NOMO-1 treated with dmso at 0.1 percent for 144 hours (cell line): ENCODE measurements around the gene IGFLR1.

Experiments used
- DNase-seq: peaks from one replicate; lab custom pipeline; 2025; ENCODE audit not compliant: unreplicated experiment; lab: John Stamatoyannopoulos, UW

The IGFLR1 gene

DNA sequence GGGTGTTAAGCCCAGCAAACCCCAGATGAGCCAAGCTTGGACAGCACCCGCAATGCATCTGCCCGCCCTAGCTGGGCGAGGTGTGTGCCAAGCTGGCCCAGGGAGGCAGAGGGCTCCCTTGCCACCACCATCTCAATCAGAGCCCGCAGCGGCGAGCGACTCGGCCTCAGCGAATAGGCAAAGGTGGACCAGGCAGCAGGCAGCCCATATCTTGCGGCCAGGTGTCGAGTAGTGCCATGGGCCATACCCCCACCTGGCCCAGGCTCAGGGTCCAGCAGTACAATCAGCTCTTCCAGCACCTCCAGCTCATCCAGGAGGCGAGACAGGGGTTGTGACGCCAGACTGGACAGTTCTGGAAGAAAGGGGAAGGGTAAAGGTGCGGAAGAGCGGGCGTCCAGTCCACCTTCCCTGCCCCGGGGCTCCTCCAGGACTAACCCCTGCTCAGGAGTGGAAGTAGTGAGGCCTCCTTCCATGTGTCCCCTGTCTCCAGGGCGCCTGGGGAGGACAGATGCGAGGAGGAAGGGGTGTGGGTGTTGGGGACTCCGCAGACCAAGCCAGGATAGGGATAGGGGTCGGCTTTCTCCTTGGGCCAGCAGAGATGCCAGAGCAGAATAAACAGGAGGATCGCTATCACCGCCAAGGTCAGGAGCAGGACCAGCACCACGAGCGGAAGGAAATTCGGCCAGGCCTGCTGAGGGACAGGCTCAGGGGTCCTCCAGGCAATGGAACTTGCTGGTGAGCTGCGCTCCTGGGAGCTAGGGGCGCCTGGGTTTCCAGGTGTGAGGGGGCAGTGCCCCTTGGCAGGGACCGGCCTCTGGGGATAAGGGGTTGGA is 2.8 kb downstream of the IGFLR1 start:
- DNase-seq: no peak

DNA sequence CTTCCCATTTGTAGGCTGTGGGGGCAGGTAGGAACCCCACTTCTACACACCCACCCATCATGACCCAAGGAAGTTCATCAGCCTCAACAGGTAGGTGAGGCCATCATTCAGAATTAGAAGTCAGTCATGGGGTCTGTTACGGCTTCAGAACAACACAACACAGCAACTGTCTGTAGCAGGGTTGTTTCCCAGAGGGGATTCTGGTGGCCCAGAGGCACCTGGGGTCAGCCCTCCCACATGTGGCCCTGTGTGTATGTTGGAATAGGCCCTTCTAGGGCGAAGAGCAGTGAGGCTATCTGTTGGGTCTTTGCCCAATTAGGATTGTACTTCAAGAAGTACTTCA is 3.4 kb downstream of the IGFLR1 start:
- no peak for DNase-seq

DNA sequence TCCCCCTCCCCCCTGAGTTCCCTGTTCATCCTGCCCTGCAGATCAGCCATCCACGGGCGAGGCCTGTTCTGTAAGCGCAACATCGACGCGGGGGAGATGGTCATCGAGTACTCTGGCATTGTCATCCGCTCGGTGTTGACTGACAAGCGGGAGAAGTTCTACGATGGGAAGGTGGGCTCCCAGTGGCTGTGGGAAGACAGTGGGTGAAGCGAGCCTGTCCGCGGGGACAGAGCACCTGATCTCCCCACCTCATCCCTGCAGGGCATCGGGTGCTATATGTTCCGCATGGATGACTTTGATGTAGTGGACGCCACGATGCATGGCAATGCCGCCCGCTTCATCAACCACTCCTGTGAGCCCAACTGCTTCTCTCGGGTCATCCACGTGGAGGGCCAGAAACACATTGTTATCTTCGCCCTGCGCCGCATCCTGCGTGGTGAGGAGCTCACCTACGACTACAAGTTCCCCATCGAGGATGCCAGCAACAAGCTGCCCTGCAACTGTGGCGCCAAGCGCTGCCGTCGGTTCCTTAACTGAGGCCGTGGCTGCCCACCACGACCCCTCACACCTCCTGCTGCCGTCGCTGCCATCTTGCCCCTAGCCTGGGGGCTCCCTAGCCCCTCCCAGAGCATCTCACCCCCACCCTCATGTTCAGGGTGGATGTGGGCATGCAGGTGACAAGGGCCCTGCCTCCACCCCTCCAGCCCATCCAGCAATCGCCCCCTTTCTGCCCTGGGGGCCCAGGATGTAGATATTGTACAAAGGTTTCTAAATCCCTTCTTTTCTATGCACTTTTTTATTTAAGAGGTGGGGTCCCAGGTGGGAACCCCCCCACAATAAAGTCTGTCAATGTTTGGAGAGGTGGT is 4.0 kb downstream of the IGFLR1 start:
- DNase-seq: no peak

DNA sequence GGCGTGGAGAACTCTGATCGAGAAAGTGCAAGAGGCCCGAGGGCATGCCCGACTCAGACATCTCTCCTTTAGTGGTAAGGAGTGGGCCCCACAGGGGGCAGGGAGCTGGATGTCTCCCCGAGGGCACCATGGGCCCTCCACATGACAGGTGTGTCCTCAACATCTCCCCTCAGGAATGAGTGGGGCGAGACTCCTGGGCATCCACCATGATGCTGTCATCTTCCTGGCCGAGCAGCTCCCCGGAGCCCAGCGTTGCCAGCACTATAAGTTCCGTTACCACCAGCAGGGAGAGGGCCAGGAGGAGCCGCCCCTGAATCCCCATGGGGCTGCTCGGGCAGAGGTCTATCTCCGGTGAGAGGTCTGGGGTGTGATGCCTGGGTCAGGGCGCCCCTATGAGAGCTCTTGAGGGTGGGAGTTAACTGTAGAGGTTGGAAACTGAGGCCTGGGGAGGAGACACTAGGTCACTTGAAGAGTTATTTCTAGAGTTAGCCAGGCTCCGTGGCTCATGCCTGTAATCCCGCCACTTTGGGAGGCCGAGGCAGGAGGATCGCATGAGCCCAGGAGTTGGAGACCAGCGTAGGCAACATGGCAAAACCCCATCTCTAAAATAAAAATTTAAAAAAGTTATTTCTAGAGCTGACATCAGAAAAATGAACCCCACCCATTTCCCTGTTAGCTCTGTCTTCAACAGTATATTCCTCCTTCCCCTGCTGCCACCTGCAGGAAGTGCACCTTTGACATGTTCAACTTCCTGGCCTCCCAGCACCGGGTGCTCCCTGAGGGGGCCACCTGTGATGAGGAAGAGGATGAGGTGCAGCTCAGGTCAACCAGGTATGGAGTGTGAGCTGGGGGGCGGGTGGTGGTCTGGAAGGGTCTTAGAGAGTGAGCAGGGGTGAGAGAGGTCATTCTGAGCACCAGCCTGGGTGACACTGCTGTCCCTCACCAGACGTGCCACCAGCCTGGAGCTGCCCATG is 5.1 kb downstream of the IGFLR1 start:
- no peak for DNase-seq

DNA sequence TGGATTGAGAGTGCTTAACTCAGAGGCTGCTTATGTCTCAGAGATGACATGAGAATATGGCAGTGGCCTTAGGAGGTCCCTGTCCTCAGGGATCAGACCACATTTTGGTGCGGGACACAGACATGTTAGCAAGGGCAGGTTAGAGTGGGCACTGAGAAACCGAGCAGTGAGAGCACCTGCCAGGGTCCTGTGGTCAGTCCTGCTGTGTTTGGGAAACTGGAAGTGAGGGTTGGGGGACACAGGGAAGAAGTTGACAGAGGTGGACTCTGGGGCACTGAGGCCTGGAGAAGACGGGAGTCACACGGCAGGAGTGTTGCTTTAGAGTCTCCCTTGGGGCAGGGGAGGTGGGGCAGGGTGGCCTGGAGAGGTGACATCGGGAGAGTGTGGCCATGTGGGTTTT is 7.4 kb downstream of the IGFLR1 start:
- DNase-seq: no peak

DNA sequence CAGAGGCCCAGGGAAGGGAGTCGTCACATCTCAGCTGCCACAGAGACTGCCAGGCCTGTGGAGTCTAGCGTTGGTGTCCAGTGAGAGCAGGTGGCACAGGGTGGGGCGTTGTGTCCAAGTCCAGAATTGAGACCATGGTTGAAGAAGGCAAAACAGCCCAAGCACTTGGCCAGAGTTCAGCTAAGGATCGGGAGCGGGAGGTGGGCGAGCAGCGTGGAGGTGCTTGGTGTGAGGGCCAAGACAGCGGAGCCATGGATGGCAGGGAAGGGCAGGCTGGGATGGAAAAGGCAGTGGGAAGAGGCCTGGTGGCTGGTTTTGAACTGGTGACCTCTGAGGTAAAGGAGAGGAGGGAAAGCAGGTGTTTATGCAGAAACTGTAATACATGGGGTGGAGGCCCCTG is 8.0 kb downstream of the IGFLR1 start:
- DNase-seq: no peak

DNA sequence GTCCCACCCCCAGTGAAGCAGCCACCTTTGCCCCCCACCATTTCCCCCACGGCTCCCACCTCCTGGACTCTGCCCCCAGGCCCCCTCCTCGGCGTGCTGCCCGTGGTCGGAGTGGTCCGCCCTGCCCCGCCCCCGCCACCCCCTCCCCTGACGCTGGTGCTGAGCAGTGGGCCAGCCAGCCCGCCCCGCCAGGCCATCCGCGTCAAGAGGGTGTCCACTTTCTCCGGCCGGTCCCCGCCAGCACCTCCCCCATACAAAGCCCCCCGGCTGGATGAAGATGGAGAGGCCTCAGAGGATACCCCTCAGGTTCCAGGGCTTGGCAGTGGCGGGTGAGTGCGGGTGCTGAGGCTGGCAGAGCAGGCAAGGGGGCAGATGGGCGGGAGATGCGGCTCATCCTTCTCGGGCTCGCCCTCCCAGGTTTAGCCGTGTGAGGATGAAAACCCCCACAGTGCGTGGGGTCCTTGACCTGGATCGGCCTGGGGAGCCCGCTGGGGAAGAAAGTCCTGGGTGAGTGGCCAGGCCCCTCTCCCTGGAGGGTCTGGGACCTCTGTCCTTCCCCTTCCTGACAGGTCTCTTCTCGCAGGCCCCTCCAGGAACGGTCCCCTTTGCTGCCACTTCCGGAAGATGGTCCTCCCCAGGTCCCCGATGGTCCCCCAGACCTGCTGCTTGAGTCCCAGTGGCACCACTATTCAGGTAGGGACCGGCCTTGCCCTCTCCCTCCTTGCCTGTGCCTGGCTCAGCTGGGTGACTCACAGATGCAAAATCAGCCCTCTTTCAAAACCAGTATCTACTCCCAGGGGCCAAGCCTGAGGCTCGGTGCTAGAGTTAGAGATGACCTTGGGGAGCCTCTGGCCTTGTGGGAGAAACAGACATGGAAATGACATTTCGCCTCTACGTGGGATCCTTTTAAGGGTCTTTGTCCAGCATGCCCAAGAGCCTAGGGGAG is 8.8 kb downstream of the IGFLR1 start:
- no peak for DNase-seq

DNA sequence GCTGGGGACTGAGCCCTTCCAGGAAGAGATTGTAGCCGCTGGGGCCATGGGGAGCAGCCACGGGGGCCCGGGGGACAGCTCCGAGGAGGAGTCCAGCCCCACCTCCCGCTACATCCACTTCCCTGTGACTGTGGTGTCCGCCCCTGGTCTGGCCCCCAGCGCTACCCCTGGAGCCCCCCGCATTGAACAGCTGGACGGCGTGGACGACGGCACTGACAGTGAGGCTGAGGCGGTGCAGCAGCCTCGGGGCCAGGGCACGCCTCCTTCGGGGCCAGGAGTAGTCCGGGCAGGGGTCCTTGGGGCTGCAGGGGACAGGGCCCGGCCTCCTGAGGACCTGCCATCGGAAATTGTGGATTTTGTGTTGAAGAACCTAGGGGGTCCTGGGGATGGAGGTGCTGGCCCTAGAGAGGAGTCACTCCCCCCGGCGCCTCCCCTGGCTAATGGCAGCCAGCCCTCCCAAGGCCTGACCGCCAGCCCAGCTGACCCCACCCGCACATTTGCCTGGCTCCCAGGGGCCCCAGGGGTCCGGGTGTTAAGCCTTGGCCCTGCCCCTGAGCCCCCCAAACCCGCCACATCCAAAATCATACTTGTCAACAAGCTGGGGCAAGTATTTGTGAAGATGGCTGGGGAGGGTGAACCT is 9.6 kb downstream of the IGFLR1 start:
- DNase-seq: no peak

DNA sequence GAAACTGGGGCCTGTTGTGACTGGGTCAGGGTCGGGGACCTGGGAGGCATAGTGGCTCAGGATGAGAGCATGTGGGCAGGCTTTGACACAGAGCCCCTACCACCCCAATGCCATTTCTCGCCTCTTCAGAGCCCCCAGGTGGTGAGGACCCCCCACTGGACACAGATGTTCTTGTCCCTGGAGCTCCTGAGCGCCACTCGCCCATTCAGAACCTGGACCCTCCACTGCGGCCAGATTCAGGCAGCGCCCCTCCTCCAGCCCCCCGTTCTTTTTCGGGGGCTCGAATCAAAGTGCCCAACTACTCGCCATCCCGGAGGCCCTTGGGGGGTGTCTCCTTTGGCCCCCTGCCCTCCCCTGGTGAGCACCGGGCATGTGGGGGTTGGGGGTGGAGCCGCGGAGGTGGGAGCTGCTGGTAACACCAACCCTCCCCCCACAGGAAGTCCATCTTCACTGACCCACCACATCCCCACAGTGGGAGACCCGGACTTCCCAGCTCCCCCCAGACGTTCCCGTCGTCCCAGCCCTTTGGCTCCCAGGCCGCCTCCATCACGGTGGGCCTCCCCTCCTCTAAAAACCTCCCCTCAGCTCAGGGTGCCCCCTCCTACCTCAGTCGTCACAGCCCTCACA is 10.4 kb downstream of the IGFLR1 start:
- DNase-seq: no peak

DNA sequence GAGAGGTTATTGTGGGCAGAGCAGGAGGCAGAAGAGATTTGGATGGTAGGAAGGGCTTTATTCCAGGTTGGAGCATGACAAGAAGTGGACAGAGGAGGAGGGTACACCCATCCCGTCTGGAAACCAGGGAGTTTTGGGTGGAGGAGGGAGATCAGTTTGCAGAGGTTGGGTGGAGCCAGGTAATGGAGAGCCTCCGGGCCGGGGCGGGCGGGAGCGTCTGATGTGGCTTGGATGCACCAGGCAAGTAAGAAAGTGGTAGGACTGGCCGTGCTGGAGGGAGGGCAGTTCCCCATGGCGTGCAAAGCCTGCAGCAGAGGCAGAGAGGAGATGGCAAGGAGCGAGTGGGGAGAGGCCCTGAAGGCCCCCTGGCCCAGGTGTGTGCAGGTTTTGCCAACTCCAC is 10.9 kb downstream of the IGFLR1 start:
- DNase-seq: no peak

DNA sequence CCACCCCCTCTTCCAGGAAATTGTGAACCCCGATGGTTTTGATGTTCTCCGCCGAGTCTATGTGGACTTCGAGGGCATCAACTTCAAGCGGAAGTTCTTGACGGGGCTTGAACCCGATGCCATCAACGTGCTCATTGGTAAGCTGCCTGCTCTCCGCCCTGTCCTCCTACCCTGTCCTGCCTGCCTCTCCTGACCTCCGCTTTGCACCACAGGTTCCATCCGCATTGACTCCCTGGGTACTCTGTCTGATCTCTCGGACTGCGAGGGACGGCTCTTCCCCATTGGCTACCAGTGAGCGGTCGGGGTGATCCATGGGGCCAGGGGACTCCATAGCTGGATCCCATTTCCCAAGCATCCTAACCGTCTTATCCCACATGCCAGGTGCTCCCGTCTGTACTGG is 11.9 kb downstream of the IGFLR1 start:
- no peak for DNase-seq

DNA sequence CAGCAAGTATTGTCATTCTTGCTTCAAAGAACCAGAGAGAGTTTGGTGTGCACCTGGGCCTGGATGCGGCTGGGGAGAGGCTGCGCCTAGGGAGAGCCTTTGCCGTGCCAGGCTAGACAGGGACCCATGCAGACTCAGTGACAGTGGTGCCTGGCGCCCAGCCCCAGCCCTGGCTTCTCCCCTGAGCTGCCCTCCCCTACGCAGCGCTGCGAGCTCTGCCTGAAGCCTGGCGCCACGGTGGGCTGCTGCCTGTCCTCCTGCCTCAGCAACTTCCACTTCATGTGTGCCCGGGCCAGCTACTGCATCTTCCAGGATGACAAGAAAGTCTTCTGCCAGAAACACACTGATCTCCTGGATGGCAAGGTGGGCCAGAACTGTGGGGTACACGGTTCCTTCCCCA is 12.5 kb downstream of the IGFLR1 start:
- DNase-seq: no peak

DNA sequence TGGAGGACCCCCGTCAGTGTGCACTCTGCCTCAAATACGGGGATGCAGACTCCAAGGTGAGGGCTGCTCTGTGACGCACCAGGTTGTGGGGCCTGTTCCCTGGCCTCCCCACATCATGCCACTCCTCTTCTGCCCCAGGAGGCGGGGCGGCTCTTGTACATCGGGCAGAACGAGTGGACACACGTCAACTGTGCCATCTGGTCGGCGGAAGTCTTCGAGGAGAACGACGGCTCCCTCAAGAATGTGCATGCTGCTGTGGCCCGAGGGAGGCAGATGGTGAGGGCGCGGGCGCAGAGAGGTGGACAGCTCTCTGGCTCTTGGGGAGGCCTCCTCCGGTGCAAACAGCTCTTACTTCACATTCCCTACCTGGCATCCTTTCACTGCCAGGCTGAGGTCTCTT is 13.2 kb downstream of the IGFLR1 start:
- no peak for DNase-seq

DNA sequence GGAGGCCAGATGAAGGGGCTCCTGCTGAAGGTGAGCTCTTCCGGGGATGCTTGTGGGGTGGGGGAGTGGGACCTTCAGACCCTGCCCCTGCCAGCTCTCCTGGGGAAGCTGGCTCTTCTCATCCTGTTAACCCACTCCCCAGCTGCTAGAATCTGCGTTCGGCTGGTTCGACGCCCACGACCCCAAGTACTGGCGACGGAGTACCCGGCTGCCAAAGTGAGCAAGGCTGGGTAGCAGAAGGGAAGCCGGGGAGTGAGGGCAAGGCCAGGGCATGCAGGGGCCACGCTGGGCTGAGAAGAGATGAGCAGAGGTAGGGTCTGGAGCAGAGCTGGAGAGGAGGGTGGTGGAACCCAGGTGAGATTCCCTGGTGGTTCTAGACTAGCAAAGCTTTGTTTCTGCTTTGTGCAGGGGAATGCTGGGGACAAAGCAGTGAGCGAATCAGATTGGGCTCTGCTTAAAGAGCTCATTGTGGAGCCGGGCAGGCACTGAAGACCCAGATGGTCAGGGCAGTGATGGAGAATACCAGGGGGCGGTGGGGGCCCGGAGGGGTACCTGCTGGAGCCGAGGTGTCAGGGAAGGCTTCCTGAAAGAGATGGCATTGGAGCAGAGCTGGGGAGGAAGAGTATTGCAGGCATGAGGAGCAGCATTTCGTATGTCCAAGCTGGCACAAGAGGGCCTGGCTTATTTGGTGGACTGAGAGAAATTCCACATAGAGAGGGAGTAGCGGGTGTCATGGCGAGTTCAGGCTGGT is 14.1 kb downstream of the IGFLR1 start:
- DNase-seq: no peak

DNA sequence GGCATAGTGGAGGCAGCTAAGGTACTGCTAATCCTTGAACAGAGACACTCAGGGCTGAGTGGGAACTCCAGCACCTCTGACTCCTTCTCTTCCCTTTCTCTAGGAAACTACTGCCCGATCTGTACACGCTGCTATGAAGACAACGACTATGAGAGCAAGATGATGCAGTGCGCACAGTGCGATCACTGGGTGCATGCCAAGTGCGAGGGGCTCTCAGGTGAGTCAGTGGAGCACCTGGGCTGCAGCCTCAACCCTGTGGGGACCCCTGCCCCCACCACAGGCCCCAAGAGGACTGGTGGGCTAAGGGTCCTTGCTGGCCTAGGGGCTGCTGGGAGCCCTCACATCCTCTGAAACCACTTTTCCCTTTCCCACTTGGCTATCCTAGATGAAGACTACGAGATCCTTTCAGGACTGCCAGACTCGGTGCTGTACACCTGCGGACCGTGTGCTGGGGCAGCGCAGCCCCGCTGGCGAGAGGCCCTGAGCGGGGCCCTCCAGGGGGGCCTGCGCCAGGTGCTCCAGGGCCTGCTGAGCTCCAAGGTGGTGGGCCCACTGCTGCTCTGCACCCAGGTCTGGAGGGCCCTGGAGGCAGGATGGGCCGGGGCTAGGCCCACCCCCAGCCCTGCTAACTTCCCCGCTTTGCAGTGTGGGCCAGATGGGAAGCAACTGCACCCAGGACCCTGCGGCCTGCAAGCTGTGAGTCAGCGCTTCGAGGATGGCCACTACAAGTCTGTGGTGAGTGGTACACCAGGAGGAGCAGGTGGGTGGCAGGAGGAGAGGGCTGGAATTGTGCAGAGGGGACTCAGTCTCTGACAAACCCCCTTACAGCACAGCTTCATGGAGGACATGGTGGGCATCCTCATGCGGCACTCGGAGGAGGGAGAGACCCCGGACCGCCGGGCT is 14.9 kb downstream of the IGFLR1 start:
- no peak for DNase-seq

DNA sequence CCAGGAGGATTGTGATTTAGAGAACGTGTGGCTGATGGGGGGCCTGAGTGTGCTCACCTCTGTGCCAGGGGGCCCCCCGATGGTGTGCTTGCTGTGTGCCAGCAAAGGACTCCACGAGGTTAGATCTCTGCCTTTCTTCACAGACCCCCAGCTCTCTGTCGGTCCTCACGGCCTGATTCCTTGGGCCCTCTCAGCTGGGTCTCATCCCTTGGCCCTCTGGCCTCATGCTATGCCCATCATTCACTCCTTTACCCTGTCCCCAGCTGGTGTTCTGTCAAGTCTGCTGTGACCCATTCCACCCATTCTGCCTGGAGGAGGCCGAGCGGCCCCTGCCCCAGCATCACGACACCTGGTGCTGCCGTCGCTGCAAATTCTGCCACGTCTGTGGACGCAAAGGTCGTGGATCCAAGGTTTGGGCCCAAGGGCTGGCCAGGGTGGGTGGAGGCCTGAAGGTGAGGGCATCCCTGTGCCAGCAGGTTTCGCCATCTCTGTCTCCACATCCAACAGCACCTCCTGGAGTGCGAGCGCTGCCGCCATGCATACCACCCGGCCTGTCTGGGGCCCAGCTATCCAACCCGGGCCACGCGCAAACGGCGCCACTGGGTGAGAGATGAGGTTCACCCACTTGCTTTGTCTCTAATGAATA is 16.9 kb downstream of the IGFLR1 start:
- no peak for DNase-seq

DNA sequence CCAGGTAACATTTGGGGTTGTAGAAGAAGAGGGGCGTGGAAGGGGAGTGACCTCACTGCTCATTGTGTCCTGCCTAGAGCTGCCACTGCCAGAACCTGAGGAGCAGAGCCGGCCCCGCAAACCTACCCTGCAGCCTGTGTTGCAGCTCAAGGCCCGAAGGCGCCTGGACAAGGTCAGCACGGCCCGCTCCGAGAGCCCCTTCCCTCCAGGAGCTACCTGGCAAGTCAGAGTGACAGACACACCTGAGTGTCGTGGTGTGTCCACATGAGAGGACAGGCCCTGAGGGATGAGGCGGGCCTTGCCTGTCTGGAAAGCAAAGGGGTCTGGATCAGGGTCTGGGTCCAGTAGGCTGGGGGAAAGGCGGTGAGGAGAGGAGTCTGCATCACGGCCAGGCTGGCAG is 17.7 kb downstream of the IGFLR1 start:
- DNase-seq: no peak
